HCT116 (cell line): ENCODE measurements around the gene TDRD12. TPM values are rescaled to one million over a fixed set of nuclear protein-coding genes. Genes with fewer than 3 reads are reported as not detected.

ENCODE experiments used
- ATAC-seq: fragments of 200-7000 bp; cut with Tn5 transposase; 2 replicates; pipeline ENCODE4 v1.9.1; 2020; ENCODE audit warnings: mild to moderate bottlenecking, moderate library complexity
- BruUV-seq: library from RNA; stranded (reverse); fragments of 400-500 nt; replicated peaks from 2 replicates; lab custom pipeline; 2021; lab: Mats Ljungman, UMichigan
- CTCF ChIA-PET: fragments of 300-600 bp; sonication (Branson Sonifier 250); formaldehyde crosslinking; loops from one replicate; lab custom pipeline; 2021; ENCODE audit warnings: antibody characterized with exemption; lab: Charles Lee
- POLR2A ChIA-PET: fragments of 300-600, 350-600 bp; sonication (Branson Sonifier 250); formaldehyde crosslinking; loops from one replicate; lab custom pipeline; 2021; ENCODE audit warnings: antibody characterized with exemption; lab: Charles Lee
- RAD21 ChIA-PET, 2 experiments: fragments of 300-600 bp; sonication (Branson Sonifier 250); formaldehyde crosslinking; loops; one replicate each; lab custom pipeline; 2023; ENCODE audit warnings: low total read pairs in 2 of 2; ENCODE audit not compliant: uncharacterized antibody in 2 of 2, unreplicated experiment in 2 of 2, low non-redundant PET in 1 of 2; lab: Charles Lee
- DNase-seq: peaks from one replicate; pipeline ENCODE4 v3.0.0-alpha.2; 2010; ENCODE audit warnings: low read depth, low spot score
- H2AFZ ChIP-seq: fragments of 200-600 bp; shearing (Covaris generic), sonication (generic); 2 replicates; pipeline ENCODE4 v1.6.1; 2017; ENCODE audit warnings: low read depth, mixed run types, mixed read lengths, antibody characterized with exemption, low read length; ENCODE audit not compliant: poor library complexity, severe bottlenecking
- H3K27ac ChIP-seq: 2 replicates; pipeline ENCODE4 v1.5.1; 2012; ENCODE audit warnings: low read depth, low read length
- H3K27me3 ChIP-seq: fragments of 200-600 bp; sonication (generic); 2 replicates; pipeline ENCODE4 v1.6.1; 2016; ENCODE audit warnings: mixed run types, low read length, mixed read lengths; ENCODE audit not compliant: insufficient read depth
- H3K36me3 ChIP-seq, 2 experiments: fragments of 200-500 bp in 1 of 2; fragments of 200-600 bp in 1 of 2; sonication (Bioruptor generic) in 1 of 2; sonication (generic) in 1 of 2; 2 replicates each; pipeline versions ENCODE4 v1.5.1 to v1.6.1; 2014 to 2016; ENCODE audit warnings: low read length in 2 of 2, inconsistent platforms in 1 of 2, mixed read lengths in 1 of 2, mixed run types in 1 of 2; ENCODE audit not compliant: insufficient read depth in 2 of 2, control insufficient read depth in 1 of 2
- H3K4me1 ChIP-seq, 2 experiments: fragments of 200-600 bp in 1 of 2; sonication (generic) in 1 of 2; 2 replicates each; pipeline versions ENCODE4 v1.5.1 to v1.6.1; 2012 to 2017; ENCODE audit warnings: low read length in 2 of 2, inconsistent platforms in 1 of 2, mild to moderate bottlenecking in 1 of 2, mixed read lengths in 1 of 2, mixed run types in 1 of 2, moderate library complexity in 1 of 2; ENCODE audit not compliant: insufficient read depth in 2 of 2, control insufficient read depth in 1 of 2
- H3K4me2 ChIP-seq: fragments of 200-600 bp; sonication (generic); 2 replicates; pipeline ENCODE4 v1.6.1; 2017; ENCODE audit warnings: mixed run types, low read length, mixed read lengths
- H3K4me3 ChIP-seq, 2 experiments: fragments of 200-600 bp in 1 of 2; sonication (generic) in 1 of 2; replicated peaks in 1 of 2; 2 replicates each; pipeline ENCODE4 v1.5.1; 2011 to 2016; ENCODE audit warnings: low read length in 2 of 2, control low read depth in 1 of 2, low read depth in 1 of 2, mild to moderate bottlenecking in 1 of 2, mixed read lengths in 1 of 2, mixed run types in 1 of 2
- H3K79me2 ChIP-seq: fragments of 200-600 bp; sonication (generic); 2 replicates; pipeline ENCODE4 v1.6.1; 2017; ENCODE audit warnings: mild to moderate bottlenecking, mixed run types, low read length, moderate library complexity, mixed read lengths; ENCODE audit not compliant: insufficient read depth
- H3K9ac ChIP-seq: fragments of 200-600 bp; sonication (generic); 2 replicates; pipeline ENCODE4 v1.6.1; 2016; ENCODE audit warnings: low read length, mixed read lengths
- H3K9me2 ChIP-seq: fragments of 200-600 bp; sonication (generic), shearing (Covaris generic); 2 replicates; pipeline ENCODE4 v1.6.1; 2017; ENCODE audit warnings: mixed run types, mild to moderate bottlenecking, moderate library complexity; ENCODE audit not compliant: insufficient read depth
- H3K9me3 ChIP-seq, 2 experiments: fragments of 200-500 bp in 1 of 2; fragments of 200-600 bp in 1 of 2; sonication (Bioruptor generic) in 1 of 2; sonication (generic) in 1 of 2; 2 replicates each; pipeline ENCODE4 v1.6.1; 2014 to 2017; ENCODE audit warnings: low read length in 2 of 2, mixed read lengths in 2 of 2, inconsistent platforms in 1 of 2, low read depth in 1 of 2, mild to moderate bottlenecking in 1 of 2, mixed run types in 1 of 2, moderate library complexity in 1 of 2; ENCODE audit not compliant: control insufficient read depth in 1 of 2, insufficient read depth in 1 of 2
- H4K20me1 ChIP-seq: fragments of 200-600 bp; sonication (generic), shearing (Covaris generic); 2 replicates; pipeline ENCODE4 v1.6.1; 2017; ENCODE audit warnings: mixed run types, mild to moderate bottlenecking, moderate library complexity; ENCODE audit not compliant: insufficient read depth
- EGR1 ChIP-seq: IDR thresholded peaks from 2 replicates; pipeline ENCODE4 v1.6.1; 2012; ENCODE audit warnings: low read depth
- ELF1 ChIP-seq: IDR thresholded peaks from 2 replicates; pipeline ENCODE4 v1.6.1; 2012; ENCODE audit warnings: low read depth, borderline replicate concordance
- POLR2A ChIP-seq: IDR thresholded peaks from 2 replicates; pipeline ENCODE4 v1.7.0; 2011; ENCODE audit warnings: borderline replicate concordance; ENCODE audit not compliant: insufficient read depth, insufficient read length; ENCODE audit errors: extremely low read depth
- RAD21 ChIP-seq: IDR thresholded peaks from 2 replicates; pipeline ENCODE4 v1.6.1; 2012; ENCODE audit warnings: low read depth, mild to moderate bottlenecking
- SIN3A ChIP-seq: IDR thresholded peaks from 2 replicates; pipeline ENCODE4 v1.6.1; 2012; ENCODE audit warnings: low read depth
- YY1 ChIP-seq: IDR thresholded peaks from 2 replicates; pipeline ENCODE4 v1.6.1; 2011; ENCODE audit warnings: low read length, low read depth, moderate library complexity, mild to moderate bottlenecking; ENCODE audit not compliant: insufficient replicate concordance; ENCODE audit errors: extremely low read depth
- ZBTB33 ChIP-seq: IDR thresholded peaks from 2 replicates; pipeline ENCODE4 v1.6.1; 2011; ENCODE audit warnings: mild to moderate bottlenecking, low read length, moderate library complexity; ENCODE audit not compliant: insufficient replicate concordance; ENCODE audit errors: extremely low read depth
- intact Hi-C: fragments of 100-400 bp; cut with micrococcal nuclease; formaldehyde crosslinking; loops from 2 replicates; pipeline ENCODE4 v1.10.0; 2022
- total RNA-seq: library from RNA; stranded (reverse); gene quantifications from one replicate; pipeline ENCODE4 v1.2.1, GENCODE V29; 2021; ENCODE audit not compliant: unreplicated experiment
- TF ChIP-seq, protein P1 (sequence below): IDR thresholded peaks from 2 replicates; pipeline ENCODE4 v1.6.1; 2012
- TF ChIP-seq, protein P2 (sequence below): IDR thresholded peaks from 2 replicates; pipeline ENCODE4 v1.6.1; 2012

The TDRD12 gene
- total RNA-seq, 1 experiment from 2014 or later: 0.30 TPM

DNA sequence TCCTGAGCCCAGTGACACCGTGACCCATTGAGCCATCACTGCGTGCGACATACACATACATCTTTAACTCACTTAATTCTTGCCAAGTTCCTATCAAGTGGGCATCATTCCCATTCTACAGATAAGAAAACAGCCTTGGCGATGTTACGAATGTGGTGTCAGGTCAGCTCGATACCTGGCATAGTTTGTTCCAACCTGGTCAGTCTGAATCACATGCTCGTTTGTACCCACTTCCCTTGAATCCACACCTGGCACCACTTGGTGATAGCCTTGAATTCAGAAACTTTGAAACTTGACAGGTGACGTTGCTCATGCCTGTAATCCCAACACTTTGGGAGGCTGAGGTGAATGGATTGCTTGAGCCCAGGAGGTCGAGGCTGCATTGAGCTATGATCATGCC lies 90.9 kb downstream of the TDRD12 start (continued):
- TF ChIP-seq, protein P1, sequence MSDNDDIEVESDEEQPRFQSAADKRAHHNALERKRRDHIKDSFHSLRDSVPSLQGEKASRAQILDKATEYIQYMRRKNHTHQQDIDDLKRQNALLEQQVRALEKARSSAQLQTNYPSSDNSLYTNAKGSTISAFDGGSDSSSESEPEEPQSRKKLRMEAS: no peak
- TF ChIP-seq ZBTB33 (no peak), EGR1 (no peak), ELF1 (no peak), SIN3A (no peak), YY1 (no peak)
- TF ChIP-seq, protein P2, sequence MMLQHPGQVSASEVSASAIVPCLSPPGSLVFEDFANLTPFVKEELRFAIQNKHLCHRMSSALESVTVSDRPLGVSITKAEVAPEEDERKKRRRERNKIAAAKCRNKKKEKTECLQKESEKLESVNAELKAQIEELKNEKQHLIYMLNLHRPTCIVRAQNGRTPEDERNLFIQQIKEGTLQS: no peak

DNA sequence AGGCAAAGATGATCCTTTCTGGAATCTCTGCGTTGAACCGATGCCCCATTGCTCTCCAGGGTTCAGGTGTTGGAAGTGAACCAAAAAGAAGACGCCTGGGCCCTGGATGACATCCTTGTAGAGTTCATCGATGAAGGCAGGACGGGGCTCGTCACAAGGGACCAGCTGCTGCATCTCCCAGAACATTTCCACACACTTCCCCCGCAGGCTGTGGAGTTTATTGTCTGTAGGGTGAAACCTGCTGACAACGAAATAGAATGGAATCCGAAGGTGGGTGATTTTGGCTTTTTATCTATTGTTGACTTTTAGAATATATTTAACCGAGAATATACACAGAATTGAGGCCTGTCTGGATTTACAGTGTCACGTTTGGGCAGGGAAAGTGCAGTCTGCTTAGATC lies 91.6 kb downstream of the TDRD12 start:
- no peak for DNase-seq
- Histone ChIP-seq H3K9me3 (no peaks in the 10 kb centered on the region), H3K4me3 (no peak overlapping the region), H3K27ac (no peak overlapping the region), H3K9me2 (no peaks in the 10 kb centered on the region), H3K27me3 (no peaks in the 10 kb centered on the region), H2AFZ (no peak overlapping the region), H3K4me2 (no peak overlapping the region), H3K9ac (no peak overlapping the region), H3K79me2 (no peaks in the 10 kb centered on the region), H3K4me1 (no peaks in the 10 kb centered on the region), H3K36me3 (no peaks in the 10 kb centered on the region), H4K20me1 (no peaks in the 10 kb centered on the region)
- intact Hi-C loops: no loop called here
- TF ChIP-seq RAD21 (no peak), POLR2A (no peak), ELF1 (no peak)
- ChIA-PET POLR2A (no interaction called here), CTCF (no interaction called here), RAD21 (no interaction called here)
- no TSS peak for BruUV-seq
- ATAC-seq: no peak
